K562 (cell line): Measurements from ENCODE around the gene ACTL6A. TPM values are rescaled to one million over a fixed set of nuclear protein-coding genes. Genes with fewer than 3 reads are reported as not detected.

Source experiments
- ARID2 ChIP-seq: fragments of 450-650 bp; IDR thresholded peaks from 2 replicates; pipeline ENCODE4 v1.6.1; 2017; ENCODE audit warnings: antibody characterized with exemption, mild to moderate bottlenecking
- C11orf30 ChIP-seq: fragments of 450-650 bp; IDR thresholded peaks from 2 replicates; pipeline ENCODE4 v1.6.1; 2016; ENCODE audit warnings: low read depth, mild to moderate bottlenecking
- EGR1 ChIP-seq: fragments of 450-650 bp; conservative IDR thresholded peaks from 2 replicates; pipeline ENCODE4 v1.6.1; 2017; ENCODE audit warnings: mild to moderate bottlenecking
- LARP7 ChIP-seq: fragments of 450-650 bp; IDR thresholded peaks from 2 replicates; pipeline ENCODE4 v1.6.1; 2016
- PTTG1 ChIP-seq: fragments of 450-650 bp; IDR thresholded peaks from 2 replicates; pipeline ENCODE4 v1.6.1; 2016; ENCODE audit warnings: low read depth, mild to moderate bottlenecking, missing genetic modification characterization, missing compliant biosample characterization
- RB1 ChIP-seq: fragments of 450-650 bp; IDR thresholded peaks from 2 replicates; pipeline ENCODE4 v1.6.1; 2017; ENCODE audit warnings: low read depth, mild to moderate bottlenecking
- RBM17 ChIP-seq: fragments of 200-400 bp; formaldehyde crosslinking; IDR thresholded peaks from 2 replicates; pipeline ENCODE4 v1.6.1; 2017; ENCODE audit warnings: low read depth, mild to moderate bottlenecking, low read length, borderline replicate concordance
- RFX5 ChIP-seq: IDR thresholded peaks from 2 replicates; pipeline ENCODE4 v1.6.1; 2011; ENCODE audit warnings: low read depth, mild to moderate bottlenecking, improper control_type of control experiment, low read length
- RFX7 ChIP-seq: fragments of 250-450 bp; sonication (Bioruptor Pico); IDR thresholded peaks from 2 replicates; pipeline ENCODE4 v1.5.1; 2021; ENCODE audit warnings: mild to moderate bottlenecking
- SETDB1 ChIP-seq: IDR thresholded peaks from one replicate; pipeline ENCODE4 v1.6.1; 2012; ENCODE audit warnings: low read length, control low read depth, inconsistent platforms
- TCF7L2 ChIP-seq: fragments of 150-350 bp; IDR thresholded peaks from 2 replicates; pipeline ENCODE4 v1.6.1; 2016; ENCODE audit warnings: low read depth, mild to moderate bottlenecking, low read length, moderate library complexity
- YBX1 ChIP-seq: fragments of 450-650 bp; IDR thresholded peaks from 2 replicates; pipeline ENCODE4 v1.7.1; 2016; ENCODE audit warnings: mild to moderate bottlenecking
- ZKSCAN8 ChIP-seq: fragments of 200-800 bp; sonication (Bioruptor generic); IDR thresholded peaks from 2 replicates; pipeline ENCODE4 v1.6.1; 2016; ENCODE audit warnings: missing genetic modification characterization, missing compliant biosample characterization
- ZNF121 ChIP-seq: sonication (generic); formaldehyde crosslinking; conservative IDR thresholded peaks from 2 replicates; pipeline ENCODE4 v1.8.0; 2022; ENCODE audit warnings: missing genetic modification reagents
- polyA plus RNA-seq, 8 experiments: library from polyadenylated mRNA; depleted of rRNA in 4 of 8; stranded (reverse) in 5 of 8; unstranded in 3 of 8; fragments of >200 nt; fragmentation: Nextera tagmentation in 2 of 8; fragmentation: Illumina TruSeq in 1 of 8; extraction: Ambion mirVana in 2 of 8; extraction: Trizol in 1 of 8; gene quantifications; 2 replicates each; pipeline versions ENCODE4 v1.2.1 to v1.2.3, GENCODE V29; 2011 to 2014; ENCODE audit warnings: inconsistent platforms in 1 of 8, missing spikeins in 1 of 8
- total RNA-seq, 7 experiments: library from RNA; depleted of rRNA in 6 of 7; stranded (reverse); fragments of >200 nt in 6 of 7; fragmentation: Illumina TruSeq in 2 of 7; extraction: Trizol in 2 of 7; gene quantifications; 2 replicates each; pipeline versions ENCODE4 v1.2.1 to v1.2.3, GENCODE V29; 2011 to 2021; ENCODE audit warnings: low replicate concordance in 1 of 7
- TF ChIP-seq, protein P1 (sequence below), 2 experiments: fragments of 200-800 bp in 1 of 2; sonication (Bioruptor generic) in 1 of 2; sonication (generic) in 1 of 2; formaldehyde crosslinking in 1 of 2; IDR thresholded peaks in 1 of 2; conservative IDR thresholded peaks in 1 of 2; 2 replicates each; pipeline versions ENCODE4 v1.5.0 to v1.6.1; 2016 to 2020; ENCODE audit warnings: missing compliant biosample characterization in 1 of 2, missing genetic modification characterization in 1 of 2, missing genetic modification reagents in 1 of 2
- TF ChIP-seq, protein P2 (sequence below): fragments of 250-450 bp; sonication (Bioruptor Pico); IDR thresholded peaks from 2 replicates; pipeline ENCODE4 v1.4.0; 2020; ENCODE audit warnings: mild to moderate bottlenecking
- TF ChIP-seq, protein P3 (sequence below): sonication (generic); formaldehyde crosslinking; IDR thresholded peaks from 2 replicates; pipeline ENCODE4 v1.8.0; 2022; ENCODE audit warnings: mild to moderate bottlenecking, missing genetic modification reagents
- TF ChIP-seq, protein P4 (sequence below): fragments of 250-450 bp; sonication (Bioruptor Pico); IDR thresholded peaks from 2 replicates; pipeline ENCODE4 v1.5.0; 2021
- TF ChIP-seq, protein P5 (sequence below): fragments of 250-450 bp; sonication (Bioruptor Pico); IDR thresholded peaks from 2 replicates; pipeline ENCODE4 v1.5.0; 2021; ENCODE audit warnings: mild to moderate bottlenecking, borderline replicate concordance
- TF ChIP-seq, protein P6 (sequence below): fragments of 450-650 bp; formaldehyde crosslinking; IDR thresholded peaks from 2 replicates; pipeline ENCODE4 v1.4.0; 2020; ENCODE audit warnings: mild to moderate bottlenecking

The ACTL6A gene
- total and polyA plus RNA-seq, 9 of the 15 experiments (the other 6 are each of a cell fraction or from before 2014, with no cell fraction given): 107 to 243 (median 157) TPM

DNA sequence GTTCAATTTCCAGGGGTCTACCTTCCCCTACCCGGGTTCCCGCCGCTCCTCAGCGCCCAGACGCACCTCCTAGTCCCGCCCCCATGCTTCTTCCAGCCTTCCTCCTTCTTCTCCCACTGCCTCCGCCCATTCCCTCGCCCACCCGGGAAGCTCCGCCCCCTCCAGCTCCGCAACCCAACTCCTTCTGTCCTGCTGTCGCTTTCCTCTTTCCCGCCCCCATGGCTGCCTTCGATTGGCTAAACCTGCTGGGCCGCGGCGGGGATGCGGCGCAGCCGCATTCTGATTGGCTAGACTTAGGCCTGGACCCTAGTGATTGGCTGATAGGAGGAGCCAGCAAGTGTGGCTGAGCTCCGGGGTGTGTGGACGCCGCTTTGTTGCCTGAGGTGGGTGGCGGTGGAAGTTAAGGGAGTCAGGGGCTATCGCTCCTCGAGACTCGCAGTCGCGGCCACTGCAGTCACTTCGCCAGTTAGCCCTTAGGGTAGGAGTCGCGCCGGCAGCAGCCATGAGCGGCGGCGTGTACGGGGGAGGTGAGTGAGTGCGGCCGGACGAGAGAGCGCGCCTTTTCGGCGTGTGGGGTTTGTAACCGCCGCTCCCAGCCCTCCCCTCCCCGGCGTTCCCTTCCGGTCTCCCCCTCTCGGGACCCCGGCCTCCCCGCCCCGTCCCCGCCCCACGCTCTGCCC lies at the start of gene ACTL6A (continued):
- TF ChIP-seq, protein P1, sequence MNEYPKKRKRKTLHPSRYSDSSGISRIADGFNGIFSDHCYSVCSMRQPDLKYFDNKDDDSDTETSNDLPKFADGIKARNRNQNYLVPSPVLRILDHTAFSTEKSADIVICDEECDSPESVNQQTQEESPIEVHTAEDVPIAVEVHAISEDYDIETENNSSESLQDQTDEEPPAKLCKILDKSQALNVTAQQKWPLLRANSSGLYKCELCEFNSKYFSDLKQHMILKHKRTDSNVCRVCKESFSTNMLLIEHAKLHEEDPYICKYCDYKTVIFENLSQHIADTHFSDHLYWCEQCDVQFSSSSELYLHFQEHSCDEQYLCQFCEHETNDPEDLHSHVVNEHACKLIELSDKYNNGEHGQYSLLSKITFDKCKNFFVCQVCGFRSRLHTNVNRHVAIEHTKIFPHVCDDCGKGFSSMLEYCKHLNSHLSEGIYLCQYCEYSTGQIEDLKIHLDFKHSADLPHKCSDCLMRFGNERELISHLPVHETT (CRISPR knock-in tag; conservative IDR thresholded peaks at IDR 0.05 in 1 of 2, IDR thresholded peaks at IDR 0.05 in 1 of 2): no peak
- TF ChIP-seq, protein P2, sequence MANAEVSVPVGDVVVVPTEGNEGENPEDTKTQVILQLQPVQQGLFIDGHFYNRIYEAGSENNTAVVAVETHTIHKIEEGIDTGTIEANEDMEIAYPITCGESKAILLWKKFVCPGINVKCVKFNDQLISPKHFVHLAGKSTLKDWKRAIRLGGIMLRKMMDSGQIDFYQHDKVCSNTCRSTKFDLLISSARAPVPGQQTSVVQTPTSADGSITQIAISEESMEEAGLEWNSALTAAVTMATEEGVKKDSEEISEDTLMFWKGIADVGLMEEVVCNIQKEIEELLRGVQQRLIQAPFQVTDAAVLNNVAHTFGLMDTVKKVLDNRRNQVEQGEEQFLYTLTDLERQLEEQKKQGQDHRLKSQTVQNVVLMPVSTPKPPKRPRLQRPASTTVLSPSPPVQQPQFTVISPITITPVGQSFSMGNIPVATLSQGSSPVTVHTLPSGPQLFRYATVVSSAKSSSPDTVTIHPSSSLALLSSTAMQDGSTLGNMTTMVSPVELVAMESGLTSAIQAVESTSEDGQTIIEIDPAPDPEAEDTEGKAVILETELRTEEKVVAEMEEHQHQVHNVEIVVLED (CRISPR knock-in tag): no peak
- TF ChIP-seq, protein P3, sequence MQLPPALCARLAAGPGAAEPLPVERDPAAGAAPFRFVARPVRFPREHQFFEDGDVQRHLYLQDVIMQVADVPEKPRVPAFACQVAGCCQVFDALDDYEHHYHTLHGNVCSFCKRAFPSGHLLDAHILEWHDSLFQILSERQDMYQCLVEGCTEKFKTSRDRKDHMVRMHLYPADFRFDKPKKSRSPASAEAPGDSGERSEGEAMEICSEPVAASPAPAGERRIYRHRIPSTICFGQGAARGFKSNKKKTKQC (CRISPR knock-in tag): 0 out of 2 replicates have a peak, but pooled peaks have one; percentile 22
- TF ChIP-seq ARID2 (no peak), RFX7 (CRISPR knock-in tag) (no peak), RFX5 (0 out of 2 replicates have a peak, but pooled peaks have one; percentile 33), C11orf30 (peak; percentile 65), EGR1 (peak; percentile 96), ZNF121 (CRISPR knock-in tag) (no peak), YBX1 (no peak), TCF7L2 (no peak), LARP7 (no peak), ZKSCAN8 (CRISPR knock-in tag) (no peak), RBM17 (no peak), PTTG1 (tag) (no peak), RB1 (peak; percentile 88), SETDB1 (no peak)
- TF ChIP-seq, protein P4, sequence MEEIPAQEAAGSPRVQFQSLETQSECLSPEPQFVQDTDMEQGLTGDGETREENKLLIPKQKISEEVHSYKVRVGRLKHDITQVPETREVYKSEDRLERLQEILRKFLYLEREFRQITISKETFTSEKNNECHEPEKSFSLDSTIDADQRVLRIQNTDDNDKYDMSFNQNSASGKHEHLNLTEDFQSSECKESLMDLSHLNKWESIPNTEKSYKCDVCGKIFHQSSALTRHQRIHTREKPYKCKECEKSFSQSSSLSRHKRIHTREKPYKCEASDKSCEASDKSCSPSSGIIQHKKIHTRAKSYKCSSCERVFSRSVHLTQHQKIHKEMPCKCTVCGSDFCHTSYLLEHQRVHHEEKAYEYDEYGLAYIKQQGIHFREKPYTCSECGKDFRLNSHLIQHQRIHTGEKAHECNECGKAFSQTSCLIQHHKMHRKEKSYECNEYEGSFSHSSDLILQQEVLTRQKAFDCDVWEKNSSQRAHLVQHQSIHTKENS (CRISPR knock-in tag): no peak
- TF ChIP-seq, protein P5, sequence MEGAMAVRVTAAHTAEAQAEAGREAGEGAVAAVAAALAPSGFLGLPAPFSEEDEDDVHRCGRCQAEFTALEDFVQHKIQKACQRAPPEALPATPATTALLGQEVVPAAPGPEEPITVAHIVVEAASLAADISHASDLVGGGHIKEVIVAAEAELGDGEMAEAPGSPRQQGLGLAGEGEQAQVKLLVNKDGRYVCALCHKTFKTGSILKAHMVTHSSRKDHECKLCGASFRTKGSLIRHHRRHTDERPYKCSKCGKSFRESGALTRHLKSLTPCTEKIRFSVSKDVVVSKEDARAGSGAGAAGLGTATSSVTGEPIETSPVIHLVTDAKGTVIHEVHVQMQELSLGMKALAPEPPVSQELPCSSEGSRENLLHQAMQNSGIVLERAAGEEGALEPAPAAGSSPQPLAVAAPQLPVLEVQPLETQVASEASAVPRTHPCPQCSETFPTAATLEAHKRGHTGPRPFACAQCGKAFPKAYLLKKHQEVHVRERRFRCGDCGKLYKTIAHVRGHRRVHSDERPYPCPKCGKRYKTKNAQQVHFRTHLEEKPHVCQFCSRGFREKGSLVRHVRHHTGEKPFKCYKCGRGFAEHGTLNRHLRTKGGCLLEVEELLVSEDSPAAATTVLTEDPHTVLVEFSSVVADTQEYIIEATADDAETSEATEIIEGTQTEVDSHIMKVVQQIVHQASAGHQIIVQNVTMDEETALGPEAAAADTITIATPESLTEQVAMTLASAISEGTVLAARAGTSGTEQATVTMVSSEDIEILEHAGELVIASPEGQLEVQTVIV: no peak
- TF ChIP-seq, protein P6, sequence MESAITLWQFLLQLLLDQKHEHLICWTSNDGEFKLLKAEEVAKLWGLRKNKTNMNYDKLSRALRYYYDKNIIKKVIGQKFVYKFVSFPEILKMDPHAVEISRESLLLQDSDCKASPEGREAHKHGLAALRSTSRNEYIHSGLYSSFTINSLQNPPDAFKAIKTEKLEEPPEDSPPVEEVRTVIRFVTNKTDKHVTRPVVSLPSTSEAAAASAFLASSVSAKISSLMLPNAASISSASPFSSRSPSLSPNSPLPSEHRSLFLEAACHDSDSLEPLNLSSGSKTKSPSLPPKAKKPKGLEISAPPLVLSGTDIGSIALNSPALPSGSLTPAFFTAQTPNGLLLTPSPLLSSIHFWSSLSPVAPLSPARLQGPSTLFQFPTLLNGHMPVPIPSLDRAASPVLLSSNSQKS (CRISPR knock-in tag): no peak
